Activated naive CD4-positive, alpha-beta T cell (primary cell): ENCODE data around the gene SHC3.

ENCODE experiments used
- DNase-seq, 4 experiments: peaks; one replicate each; lab custom pipeline; 2025; lab: John Stamatoyannopoulos, UW

SHC3 gene

DNA sequence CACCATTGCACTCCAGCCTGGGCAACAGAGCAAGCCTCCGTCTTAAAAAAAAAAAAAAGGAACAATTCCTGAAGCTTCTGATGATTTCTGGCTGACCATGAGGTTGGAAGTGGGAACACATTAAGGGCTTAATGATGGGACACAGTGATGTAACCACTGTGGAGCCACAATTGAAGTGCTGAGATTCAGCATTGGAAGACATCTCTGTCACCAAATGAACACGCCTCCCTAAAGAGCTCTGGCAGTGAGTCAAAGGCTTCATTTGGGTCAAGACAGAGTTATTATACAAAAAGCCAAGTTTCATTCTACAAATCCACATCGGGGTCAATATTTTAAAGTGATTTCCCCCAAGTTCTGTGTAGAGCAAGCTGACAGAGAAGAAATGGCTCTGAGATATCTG, 191.8 kb downstream of the SHC3 start:
- DNase-seq = no peak

DNA sequence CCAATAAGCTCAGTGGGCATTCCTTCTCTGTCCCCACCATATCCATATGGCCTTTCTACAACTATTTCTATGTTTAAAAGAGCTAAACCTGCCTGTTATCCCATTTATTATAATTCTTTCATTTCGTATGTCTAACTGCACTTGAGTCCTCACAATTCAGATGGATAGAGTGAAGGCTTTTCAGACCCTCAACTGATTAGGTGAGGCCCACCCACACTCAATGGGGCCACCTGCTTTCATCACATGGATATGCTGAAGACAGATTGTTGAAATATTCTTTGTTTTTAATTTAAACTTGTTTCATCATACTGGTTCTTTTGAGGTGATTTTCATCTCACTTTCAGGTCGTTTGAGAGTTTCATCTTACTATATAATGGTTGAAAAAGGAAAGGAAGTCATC, 193.0 kb downstream of the SHC3 start:
- DNase-seq = no peak

DNA sequence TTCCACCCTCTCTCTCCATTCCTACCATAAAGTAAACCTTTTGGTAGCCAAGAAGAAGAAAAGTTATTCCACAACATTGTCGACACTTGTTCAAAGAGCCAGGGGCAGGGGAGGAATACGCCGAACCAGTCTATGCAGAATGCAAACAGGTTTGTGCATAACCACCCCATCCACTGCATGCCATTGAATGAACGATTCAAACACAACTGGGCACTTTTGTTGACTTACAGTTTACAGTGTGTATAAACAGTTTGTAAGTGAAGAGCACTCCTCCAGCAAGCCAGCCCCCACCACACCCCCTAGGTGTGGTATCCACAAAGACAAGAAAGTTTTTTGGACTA, 194.1 kb downstream of the SHC3 start:
- no peak for DNase-seq

DNA sequence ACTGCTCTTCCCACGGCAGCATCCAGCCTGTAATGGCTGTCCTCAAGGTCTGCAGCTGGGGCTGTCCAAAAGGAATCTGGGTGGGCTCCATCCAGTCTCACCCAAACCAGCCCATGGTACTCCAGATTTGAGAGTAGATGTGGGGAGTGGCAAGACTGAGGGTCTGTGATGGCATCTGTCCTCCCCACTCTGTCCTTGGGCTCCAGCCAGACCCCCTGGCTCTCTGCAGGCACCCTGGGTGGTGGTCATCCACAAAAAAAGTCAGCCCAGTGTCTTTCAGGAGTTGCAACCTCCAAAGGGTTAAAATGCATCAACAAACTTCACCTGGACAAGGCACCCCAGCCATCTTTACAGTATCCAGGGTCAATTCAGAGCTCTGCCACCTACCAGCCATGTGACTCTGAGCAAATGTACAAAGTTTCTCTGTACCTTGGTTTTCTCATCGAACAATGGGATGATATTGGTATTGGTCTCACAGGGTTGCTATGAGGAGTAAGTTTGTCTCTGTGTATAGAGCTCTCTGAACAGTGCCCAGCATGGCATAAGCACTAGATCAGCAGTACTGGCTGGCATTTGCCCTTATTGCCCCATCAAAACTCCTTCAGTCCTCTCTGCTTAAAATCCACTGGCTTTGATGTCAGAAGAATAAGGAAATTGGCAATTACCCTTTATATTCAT, 194.6 kb downstream of the SHC3 start:
- no peak for DNase-seq

DNA sequence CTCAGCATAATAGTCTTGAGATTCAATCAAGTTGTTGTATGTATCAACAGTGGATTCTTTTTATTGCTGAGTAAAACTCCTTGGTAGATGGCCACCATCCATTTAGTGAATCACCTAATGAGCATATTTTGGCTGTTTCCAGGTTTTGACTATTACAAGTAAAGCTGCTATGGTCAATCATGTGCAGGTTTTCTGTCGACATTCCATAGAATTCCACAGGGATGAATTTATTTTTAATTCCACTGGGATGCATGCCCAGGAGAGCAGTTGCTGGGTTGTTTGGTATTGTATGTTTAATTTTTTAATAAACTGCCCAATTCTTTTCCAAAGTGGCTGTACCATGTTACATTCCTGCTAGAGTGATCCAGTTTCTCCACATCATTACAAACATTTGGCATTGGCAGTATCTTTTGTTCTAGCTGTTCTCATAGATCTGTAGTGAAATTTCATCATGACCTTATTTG, 197.8 kb downstream of the SHC3 start:
- no peak for DNase-seq

DNA sequence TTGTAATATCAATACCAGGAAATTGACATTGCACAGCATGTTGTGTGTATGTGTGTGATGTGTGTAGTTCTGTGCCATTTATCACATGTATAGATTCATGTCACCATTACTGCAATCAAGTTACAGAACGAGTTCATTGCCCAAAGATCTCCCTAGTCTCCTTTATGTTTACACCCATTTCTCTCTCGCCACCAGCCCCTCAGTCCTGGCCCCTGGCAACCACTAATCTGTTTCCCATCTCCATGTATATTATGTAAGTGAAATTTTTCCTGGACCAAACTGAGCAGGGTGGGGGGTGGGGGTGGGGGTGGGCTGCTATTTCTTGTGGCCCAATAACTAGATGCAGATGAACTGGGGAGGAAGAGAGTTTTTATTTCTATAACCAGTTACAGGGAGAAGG, 198.8 kb downstream of the SHC3 start:
- DNase-seq = no peak

DNA sequence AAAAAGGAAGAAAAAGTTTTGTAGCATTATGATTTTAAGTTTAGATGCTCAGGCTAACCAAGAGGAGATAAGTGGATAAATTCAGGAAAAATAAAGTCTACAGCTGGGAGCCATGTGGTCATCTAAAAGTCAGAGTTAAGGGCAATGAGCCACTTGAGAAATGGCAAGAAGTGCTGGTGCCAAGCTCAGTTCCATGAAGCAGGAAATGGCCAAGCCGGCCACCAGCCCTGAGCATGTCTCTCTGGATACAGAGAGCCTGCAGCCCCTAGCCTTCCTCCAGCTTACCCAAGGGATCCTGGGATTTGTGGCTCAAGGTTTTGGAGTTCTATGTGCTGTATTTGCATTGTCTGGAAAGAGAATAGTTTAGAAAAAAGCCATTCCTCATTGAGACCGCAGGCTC, 199.6 kb downstream of the SHC3 start:
- DNase-seq = no peak

DNA sequence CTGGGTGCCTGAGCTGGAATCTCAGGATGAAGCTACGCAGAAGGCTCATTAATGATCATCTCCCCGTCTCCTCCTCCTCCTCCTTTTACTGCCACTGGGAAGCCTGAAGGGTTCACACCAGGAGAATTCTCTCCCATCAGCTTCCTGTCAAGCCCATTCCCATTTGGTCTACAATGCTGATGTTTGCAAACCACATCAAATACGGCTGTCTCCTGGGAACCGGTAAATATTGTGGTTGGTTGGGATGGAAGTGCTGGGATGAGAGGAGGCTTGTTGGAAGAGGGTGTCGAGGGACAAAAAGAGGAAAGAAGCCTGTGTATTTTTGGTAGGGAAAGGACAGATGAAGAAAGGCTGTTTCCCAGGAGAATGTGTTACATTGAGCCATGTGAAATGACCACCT, 200.6 kb downstream of the SHC3 start:
- no peak for DNase-seq

DNA sequence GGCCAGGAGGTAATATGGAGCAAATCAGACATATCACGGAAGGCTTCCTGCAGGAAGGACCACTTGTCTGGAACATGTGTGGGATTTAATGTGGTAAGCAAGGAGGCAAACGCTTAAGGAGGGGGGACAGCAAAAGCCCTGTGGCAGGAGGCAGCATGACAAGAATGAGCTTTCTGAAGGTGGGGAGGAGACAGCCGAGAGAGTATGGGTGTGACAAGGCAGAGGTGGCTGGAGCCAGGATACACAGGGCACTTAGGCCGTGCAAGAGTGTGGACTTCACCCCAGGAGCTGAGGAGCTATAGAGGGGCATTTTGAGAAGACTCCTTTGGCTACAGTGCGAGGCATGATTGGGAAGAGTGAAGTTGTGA, 201.7 kb downstream of the SHC3 start:
- no peak for DNase-seq

DNA sequence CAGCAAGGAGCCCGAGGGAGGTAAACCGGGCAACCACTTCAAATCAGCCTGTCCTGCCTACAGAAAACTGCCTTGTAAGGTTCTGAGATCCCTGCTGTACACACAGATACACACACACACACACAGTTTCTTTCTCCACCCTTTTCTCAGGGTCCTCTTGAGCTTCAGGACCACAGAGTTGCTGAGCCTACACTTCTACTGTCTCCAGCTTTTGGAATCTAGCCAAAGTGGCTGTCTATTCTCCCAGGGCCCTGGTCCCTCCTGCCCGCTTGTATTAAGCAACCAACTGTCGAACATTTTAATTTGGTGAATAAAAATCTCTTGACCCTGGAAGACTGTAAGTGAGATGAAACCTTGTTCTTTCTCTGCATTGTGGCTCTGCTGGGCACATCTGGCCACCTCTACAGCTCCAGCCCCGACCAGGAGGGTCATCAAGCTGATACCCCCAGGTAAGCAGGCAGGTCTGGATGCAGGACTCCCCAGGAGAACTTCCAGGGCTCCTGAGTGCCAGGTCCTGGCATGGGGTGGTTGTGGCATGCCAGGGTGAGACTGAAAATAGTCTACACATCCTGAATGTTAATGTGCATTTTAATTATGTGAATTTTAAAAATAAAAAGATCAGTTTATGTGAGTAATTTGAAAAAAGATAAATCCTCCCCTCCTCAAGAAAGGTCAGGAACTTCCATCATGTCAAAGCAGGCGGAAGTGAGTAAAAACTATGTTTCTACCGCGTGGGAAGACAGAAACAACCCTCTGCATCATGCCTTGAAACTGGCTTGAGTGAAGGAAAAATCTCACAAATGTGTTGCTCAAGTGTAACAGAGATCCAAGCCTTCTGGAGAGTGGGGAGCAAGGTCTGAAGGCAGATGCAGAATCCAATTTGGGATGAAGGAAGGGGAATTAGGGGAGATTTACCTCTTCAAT, 202.4 kb downstream of the SHC3 start:
- DNase-seq = no peak

DNA sequence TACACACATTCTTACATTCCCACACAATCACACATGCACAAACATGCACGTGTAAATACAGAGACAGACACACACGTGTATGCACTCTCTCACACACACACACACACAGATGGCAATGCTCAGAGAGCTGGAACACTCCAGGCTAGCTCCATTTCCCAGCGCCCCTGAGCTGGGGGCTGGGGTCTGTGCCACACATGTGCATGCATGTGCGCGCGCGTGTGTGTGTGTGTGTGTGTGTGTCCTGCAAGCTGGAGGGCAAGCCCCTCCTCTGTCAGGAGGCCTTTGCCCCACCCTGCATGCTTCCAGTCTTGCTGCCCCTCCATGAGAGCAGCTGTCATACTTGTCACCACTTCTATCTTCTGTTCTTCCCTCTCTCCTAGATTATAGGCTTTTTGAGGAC, 204.0 kb downstream of the SHC3 start:
- no peak for DNase-seq

DNA sequence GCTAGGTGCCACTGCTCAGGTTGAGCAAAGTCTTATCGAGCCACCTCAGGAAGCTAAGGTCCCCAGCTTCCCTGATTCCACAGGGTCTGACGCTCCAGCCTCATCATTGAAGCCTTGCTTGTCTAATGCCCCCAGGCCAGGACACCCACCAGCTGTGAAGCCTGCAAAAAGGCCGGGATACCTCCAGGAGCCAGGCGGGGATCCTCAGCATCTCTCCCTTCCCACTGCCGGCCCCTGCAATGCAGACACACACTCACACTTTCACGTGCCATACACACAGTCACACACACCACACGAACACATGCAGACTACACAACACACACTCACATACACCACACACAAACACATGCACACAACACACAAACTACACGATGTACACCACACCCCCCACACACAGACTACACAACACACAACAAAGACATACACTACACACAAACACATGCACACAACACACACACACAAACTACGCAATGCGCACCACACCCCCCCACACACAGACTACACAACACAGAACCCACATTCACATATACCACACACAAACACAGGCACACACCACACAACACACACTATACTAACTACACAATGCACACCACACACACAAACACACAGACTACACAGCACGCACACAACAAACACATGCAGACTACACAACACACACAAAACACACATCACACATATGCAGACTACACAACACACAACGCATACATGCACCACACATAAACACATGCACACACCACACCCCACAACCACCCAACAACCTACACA, 205.2 kb downstream of the SHC3 start:
- no peak for DNase-seq

DNA sequence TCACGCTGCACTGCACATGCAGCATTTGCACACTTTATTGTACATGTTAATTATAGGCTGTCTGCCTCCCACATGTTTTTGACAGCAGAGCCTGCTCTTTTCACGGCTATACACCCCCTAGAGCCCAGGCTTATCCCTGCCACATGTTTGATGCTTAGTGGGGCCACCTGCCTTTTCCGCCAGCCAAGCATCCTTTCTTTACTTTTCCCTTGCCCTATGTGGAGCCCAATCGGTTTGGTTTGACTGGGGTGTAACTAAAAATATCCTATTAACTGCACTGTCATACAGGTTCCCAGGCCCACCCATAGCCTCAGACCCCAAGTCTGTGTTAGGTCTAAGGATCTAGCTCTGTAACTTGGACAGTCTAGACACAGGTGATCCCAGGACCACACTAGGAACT, 206.2 kb downstream of the SHC3 start:
- no peak for DNase-seq

DNA sequence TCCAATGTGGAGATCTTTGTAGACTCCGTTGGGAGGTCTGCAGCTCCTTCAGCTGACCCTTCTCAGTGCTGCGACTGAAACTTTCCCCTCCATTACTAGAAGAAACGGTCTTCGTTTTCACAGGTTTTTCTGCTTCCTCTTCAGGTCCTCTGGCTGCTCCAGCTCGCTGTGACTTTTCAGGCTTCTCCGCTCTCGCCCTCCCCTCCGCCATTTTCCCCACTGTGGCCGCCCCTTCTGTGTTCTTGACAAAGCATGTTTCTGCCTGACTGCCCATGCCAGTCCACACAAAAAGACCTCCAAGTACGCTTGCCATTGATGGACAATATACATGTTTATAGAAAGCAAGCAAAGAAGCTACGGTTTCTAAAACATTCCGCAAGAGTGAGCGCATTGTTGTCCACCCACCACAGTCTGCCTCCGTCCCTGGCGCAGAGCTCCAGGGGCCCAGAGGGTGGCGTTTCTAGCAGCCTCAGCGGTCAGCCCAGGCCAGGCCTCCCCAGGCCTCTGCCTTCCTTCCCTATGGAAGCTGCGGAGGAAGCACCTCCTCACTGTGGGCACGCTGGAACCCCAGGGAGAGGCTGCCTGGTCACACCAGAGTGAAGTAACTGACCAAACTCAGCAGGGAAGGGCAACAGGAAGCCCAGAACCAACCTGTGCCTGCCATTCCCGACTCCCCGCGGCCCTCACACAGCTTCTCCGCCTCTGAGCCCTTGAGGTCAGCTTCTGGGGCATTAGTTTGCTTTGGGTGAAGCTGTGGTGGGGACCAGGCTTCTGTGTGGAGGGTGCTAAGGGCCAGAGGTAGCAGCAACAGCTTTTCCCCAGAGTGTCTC, 207.3 kb downstream of the SHC3 start:
- DNase-seq = no peak

DNA sequence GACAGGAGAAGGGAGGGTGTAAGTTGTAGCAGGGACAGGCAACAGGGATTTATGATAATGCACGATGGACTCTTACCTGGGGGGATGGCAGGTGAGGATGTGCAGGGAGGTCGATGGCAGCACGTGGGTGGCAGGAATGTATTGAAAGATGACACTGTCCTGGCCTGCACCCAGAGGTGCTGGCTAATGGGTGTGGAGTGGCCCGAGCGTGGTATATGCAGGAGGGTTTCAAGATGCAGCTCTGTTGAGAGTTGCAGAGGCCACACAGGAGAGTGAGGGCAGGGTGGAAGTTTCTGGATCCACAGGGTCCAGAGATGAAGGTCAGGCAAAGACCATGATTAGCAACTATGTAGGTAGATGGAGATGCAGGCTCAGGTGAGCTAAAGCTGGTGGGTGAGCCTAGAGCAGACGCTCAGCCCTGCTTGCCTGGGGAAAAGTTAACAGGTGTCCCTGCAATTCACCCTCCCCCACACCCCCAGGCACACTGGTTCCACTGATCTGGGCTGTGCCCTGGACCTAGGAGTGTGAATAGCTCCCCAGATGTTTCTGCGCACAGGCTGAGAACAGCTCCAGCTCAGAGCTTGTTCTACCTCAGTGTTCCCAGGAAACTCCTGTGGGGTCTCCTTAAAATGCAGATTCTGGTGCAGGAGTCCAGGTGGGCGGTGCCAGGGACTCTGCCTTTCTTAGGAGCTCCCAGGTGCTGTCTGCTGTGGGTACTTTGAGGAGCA, 208.8 kb downstream of the SHC3 start:
- DNase-seq = no peak

DNA sequence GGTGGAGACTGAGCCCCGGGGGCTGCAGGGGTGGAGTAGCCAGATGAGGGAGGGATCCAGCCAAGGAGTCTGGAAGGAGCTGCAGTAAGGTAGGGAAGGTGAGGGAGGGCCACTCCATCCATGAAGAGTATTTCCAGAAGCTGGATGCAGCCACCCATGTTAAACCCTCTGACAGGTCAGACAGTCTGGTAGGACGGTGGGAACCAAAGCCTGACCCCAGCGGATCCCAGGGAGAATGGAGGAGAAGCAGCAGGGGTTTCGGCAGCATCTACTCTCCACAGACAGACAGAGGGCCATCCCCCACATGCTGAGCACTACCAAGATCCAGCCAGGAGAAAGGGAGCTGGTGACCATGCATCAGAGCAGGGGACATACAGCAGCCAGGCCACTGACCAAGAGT, 209.8 kb downstream of the SHC3 start:
- DNase-seq = no peak

DNA sequence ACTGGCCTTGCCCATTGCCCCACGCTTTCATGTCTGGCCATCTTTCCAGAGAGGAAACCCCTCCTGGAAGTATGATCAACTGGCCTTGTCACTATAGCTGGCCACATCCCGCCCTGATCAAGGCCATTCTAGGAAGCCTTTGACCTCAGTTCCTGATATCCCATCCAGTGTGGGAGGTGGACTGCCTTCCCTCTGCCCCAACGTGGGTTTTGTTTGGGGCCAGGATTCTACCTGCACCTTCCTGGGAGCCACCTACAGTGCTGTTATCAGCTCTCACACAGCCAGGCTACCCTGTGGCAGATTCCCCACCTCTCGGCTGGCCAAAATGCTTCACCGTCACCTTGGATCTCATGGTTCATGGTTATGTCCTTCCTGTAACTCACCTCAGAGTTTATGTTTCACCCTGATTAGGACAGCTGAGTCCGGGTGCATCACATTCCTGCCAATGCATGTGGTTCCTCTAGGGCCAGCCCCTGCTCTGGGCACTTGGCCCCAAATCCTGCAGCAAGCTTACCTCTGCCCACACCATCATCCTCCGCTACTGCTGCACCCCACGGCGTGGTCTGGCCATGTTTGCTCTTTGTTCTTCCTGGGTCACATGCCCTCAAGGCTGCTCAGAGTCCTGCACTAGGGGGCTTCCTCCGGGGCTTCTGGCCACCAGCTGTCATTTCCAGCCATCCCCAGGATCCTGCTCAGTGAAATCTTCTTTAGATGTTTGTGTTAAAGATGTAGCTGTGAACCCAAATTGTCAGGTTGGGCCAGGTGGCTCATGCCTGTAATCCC, 211.5 kb downstream of the SHC3 start:
- DNase-seq = no peak

DNA sequence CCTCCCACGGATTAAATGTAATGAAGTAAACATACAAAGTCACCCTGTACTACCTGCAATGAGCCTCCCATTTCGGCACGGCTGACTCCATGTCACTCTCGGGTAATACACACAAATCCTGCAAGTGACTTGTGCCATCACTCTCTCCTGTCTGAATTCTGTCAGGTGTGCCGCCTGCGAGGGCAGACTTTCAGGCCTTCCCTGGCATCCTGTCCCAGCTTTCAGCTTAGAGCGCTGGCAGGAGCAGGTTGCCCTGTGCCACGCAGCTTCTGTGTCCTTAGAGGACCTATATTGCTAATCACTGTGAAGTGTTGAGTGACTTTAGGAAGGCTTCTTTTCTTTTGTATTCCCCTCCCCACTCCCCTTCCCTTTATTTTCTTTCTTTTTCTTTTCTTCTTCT, 213.1 kb downstream of the SHC3 start:
- no peak for DNase-seq

DNA sequence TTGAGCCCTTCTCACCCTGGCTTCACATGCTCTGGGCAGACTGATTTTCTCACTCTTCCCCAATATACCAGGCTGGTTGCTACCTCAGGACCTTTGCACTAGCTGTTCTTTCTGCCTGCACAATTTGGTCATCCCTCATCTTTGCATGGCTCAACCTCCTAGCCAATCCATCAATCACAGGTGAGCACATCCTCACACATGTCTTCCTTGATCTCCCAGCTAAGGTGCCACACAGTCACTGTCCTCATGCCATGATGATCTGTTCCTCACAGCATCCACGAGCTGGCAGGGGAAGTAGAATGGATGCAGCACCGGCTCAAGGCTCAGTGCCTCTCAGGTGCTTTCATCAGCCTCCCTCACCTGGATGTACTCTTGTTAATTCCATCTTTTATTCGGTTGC, 218.0 kb downstream of the SHC3 start:
- DNase-seq = no peak

DNA sequence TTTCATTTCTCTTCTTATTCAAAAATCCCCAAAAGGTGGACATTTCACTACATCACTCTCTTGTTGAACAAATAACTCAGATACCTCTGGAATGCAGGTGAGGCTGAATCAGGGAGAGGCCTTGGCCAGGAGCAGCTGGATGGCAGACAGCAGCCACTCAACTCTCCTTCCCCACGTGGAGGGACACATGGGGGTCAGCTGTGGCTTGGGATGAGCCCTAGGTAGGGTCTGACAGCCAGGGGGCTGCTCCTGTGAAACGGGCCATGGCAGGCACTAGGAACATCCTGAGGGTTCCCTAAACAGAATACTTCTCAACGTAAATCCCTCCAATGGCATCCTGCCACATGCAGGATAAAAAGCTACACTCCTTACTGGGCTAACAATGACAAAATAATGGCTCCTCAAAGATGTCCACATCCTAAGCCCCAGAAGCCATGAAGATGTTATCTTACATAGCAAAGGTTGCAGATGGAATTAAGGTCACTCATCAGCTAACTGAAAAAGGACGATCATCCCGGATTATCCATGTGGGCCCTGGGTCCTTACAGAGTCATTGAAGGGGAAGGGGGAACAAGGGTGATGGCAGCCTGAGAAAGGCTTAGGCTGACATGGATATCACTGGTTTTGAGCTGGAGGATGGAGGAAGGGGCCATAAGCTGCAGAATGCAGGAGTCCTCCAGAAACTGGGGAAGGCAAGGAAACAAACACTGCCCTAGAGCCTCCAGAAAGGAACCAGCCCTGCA, 218.7 kb downstream of the SHC3 start:
- DNase-seq = no peak
